GM12872 (cell line): ENCODE measurements around the gene CDH15.

Experiments
- CTCF ChIP-seq: IDR thresholded peaks from 3 replicates; pipeline ENCODE4 v1.5.1; 2011; ENCODE audit warnings: low read depth, mild to moderate bottlenecking, low read length, moderate library complexity; ENCODE audit not compliant: insufficient read depth

Gene CDH15

GRCh38 chr16:89137666-89138512 is 33.7 kb upstream of the CDH15 start:
- TF ChIP-seq CTCF: no peak

- TF ChIP-seq CTCF: no peak
Observed at GRCh38 chr16:89138513-89138795, 33.1 kb upstream of the CDH15 start.

- TF ChIP-seq CTCF: no peak
Observed at GRCh38 chr16:89138843-89139520, 32.6 kb upstream of the CDH15 start.

GRCh38 chr16:89139907-89140361 is 31.6 kb upstream of the CDH15 start:
- TF ChIP-seq CTCF: no peak

- no peak for TF ChIP-seq CTCF
Observed at GRCh38 chr16:89140401-89140800, 31.1 kb upstream of the CDH15 start.

GRCh38 chr16:89140981-89141883 is 30.3 kb upstream of the CDH15 start:
- TF ChIP-seq CTCF: no peak

GRCh38 chr16:89141884-89142267 is 29.7 kb upstream of the CDH15 start:
- no peak for TF ChIP-seq CTCF
